Fibroblast of the conjunctiva (primary cell): ENCODE data around the gene RPL27A.

Source experiments
- DNase-seq: peaks from one replicate; pipeline ENCODE4 v3.0.0-alpha.2; 2010; ENCODE audit warnings: low read depth

RPL27A gene

GRCh38 chr11:8674859-8675258 lies 7.7 kb upstream of the RPL27A start:
- no peak for DNase-seq

- DNase-seq, result no peak
Measured at GRCh38 chr11:8676458-8676857, 6.1 kb upstream of the RPL27A start.

DNA sequence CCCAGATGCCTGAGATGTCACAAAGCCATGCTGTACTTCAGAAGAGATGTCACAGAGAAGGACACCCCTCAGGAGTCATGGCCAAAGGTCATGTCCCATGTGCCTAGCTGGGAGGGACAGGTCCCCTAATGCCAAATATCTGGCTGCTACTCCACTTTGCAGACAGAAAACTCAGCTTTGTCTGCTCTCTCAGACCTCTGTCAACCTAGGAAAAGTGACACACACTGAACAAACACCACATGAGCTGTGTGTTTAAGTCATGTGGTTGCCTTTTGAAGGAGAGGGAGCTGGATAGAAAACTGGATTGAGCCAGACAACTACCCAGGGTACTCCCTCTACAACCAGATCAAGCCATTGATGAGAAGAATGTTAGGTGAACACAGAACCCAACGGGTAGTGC lies 3.6 kb upstream of the RPL27A start:
- no peak for DNase-seq

DNA sequence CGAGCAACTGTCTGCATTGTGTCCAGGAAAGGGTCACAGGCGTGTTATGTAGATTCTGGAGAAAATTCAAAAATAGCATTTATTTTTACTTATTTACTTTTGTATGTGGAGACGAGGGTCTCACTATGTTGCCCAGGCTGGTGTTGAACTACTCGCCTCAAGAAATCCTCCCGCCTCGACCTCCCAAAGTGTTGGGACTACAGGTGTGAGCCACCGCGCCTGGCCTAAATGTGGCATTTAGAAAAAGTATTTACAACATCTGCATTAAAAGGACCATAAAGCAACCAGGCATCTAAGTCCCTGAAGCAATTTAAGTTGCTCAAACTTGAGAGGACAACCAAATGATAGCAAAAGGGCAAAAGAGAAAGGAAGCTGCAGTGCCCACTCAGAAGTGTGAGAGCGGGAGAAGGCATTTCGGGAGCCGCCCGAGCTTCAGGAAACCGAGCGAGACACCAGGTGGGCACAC lies 722 bp upstream of the RPL27A start:
- no peak for DNase-seq

- DNase-seq, result no peak
Measured at GRCh38 chr11:8683115-8683807, 669 bp downstream of the RPL27A start.

DNA sequence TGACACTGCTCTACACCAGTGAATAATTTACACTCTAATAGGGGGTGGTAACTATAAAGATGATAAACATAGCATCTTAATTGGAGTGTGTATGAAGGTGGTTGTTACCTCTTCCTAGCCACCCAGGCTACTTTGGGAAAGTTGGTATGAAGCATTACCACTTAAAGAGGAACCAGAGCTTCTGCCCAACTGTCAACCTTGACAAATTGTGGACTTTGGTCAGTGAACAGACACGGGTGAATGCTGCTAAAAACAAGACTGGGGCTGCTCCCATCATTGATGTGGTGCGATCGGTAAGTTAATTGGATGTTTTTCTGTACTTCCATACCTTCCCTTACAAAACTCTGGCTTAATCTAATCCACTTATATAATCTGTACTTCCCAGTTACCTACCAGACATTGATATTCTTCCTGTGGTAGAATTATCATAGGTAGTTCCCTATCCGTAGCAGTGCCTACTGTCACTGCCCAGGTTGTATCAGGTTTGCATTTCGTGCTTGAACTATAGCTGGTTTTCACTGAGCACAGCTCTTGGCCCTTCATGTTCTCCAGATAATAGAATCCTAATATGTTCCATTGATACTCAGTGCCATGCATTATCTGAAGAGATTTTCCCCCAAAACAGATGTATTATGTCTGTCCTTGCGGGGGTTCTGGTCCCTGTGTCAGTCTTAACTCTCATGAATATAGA lies 2.2 kb downstream of the RPL27A start:
- no peak for DNase-seq

GRCh38 chr11:8685306-8685705 lies 2.7 kb downstream of the RPL27A start:
- no peak for DNase-seq

- no peak for DNase-seq
Measured at GRCh38 chr11:8685820-8686219, 3.2 kb downstream of the RPL27A start.

DNA sequence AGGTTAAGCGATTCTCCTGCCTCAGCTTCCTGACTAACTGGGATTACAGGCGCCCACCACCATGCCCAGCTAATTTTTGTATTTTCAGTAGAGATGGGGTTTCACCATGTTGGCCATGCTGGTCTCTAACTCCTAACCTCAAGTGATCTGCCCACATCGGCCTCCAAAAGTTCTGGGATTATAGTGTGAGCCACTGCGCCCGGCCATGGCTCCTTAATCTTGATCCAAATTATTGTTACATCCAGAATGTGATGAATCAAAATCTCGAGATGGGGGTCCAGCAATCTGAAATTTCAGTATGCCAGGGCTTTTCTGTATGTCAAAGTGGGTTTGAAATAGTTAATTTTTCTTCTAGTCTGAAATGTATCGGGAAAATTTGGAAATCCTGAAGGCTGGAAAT lies 3.7 kb downstream of the RPL27A start:
- DNase-seq, result no peak

DNA sequence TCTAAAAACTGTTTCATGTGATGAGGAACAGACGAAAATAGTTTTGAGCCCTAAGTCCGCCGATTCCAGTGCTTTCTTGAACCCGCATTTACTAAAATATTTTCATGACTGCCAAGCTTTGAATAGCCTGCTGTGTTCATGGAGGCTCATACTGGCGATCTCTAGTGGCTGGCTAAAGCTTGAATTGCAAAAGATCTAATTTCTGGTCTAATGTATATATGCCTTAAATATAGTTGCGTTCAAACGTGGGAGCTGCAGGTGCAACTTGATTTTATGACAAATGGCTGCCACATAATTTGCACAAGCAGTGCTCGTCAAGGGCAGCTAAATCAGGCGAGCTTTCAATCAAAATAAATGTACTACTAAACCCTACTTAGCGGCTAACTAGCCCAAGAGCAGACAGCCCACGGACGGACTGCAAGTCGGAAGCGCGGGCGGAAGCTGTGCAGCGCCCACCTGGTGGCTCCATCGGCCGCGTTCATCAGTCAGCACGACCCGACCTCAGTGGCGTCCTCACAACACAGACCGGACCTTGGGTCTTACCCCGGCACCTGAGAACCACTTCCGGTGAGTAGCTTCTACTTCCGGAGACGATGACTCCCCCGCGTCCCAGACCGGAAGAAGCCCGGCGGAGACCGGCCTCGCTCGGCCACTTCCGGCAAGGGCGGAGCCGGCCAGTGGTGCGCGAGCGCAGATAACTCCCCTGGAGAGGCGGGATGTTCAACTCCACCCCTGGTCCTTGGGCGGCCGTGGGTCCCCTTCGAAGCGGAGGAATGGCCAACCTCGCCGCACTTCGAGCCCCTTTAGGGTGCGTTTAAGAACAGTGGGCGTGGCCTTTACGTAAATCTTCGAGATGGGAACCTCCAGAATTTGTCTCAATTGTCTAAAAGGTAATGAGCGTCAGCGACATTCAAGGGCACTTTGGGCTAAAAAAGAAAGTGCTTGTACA lies 6.1 kb downstream of the RPL27A start:
- DNase-seq, result peak; percentile 95

- no peak for DNase-seq
Measured at GRCh38 chr11:8689726-8690255, 7.2 kb downstream of the RPL27A start.

GRCh38 chr11:8690374-8691342 lies 8.1 kb downstream of the RPL27A start:
- DNase-seq, result no peak

GRCh38 chr11:8691601-8692000 lies 9.0 kb downstream of the RPL27A start:
- DNase-seq, result no peak

GRCh38 chr11:8692417-8692816 lies 9.8 kb downstream of the RPL27A start:
- no peak for DNase-seq

GRCh38 chr11:8693010-8693551 lies 10.5 kb downstream of the RPL27A start:
- no peak for DNase-seq

DNA sequence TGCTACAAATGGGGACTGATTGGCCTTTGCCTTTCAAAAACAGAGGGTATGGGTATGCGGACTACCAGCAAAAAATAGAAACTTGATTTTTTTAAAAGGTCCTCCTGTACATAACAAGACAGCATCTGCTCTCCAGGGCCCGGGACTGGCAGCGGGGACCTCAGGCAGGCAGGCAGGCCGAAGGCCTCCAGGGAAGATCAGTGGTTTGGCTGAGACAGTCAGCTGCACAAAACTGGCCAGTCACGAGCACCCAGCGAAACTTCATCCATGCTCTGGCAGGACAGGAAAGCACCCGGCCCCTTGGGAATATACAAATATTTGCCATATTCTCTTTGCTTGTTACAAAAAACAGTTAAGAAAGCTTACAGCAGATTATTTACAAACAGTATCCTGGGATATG lies 11.0 kb downstream of the RPL27A start:
- DNase-seq, result no peak

DNA sequence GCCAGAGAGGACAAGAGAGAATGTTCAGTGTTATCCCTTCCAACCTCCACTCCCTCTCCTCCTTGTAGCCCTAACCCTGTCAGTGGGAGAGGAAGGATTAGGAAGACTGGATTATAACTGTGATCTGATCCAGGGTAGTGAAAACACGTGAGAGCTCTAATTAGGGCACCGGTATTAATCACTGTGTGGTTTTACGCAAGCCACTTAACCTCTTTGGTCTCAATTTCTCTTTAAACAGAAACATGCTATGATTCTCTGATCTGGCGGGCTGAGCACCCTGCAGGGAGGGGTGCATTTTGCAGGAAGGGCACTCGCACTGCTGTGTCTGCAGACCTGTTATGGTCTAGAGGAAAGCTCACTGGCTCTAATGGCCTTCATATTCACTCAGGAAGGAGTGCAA lies 11.5 kb downstream of the RPL27A start:
- no peak for DNase-seq

DNA sequence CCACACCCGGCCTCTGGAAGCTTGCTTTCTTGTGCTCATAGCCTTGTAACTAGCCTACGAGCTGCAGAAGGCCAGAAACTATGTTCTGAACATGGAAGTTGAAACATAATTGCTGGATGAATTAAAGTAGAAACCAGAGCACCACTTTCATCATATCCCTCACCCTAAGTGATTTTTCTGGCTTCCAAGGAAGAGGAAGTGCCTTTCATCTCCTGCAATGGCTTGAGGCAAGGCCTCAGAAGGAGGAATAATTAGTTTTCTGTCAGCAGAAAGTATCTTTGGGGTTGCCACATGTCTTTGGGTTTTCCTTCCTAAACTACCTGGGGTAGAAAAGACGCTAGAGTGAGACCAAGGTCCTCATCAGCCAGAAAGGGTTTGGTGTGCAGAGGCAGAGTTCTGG lies 14.5 kb downstream of the RPL27A start:
- no peak for DNase-seq

- no peak for DNase-seq
Measured at GRCh38 chr11:8698379-8698851, 15.8 kb downstream of the RPL27A start.

GRCh38 chr11:8698917-8699441 lies 16.4 kb downstream of the RPL27A start:
- DNase-seq, result no peak
